WI38 (cell line): ENCODE data around the gene ZDHHC8.

Experiments used
- H3K4me3 ChIP-seq: 2 replicates; pipeline ENCODE4 v1.5.1; 2011; ENCODE audit warnings: low read depth, mild to moderate bottlenecking, control low read depth, low read length
- TF ChIP-seq, protein P1 (sequence below): IDR thresholded peaks from 2 replicates; pipeline ENCODE4 v1.5.1; 2012; ENCODE audit warnings: low read depth, mild to moderate bottlenecking, control low read depth, low read length

The ZDHHC8 gene

DNA sequence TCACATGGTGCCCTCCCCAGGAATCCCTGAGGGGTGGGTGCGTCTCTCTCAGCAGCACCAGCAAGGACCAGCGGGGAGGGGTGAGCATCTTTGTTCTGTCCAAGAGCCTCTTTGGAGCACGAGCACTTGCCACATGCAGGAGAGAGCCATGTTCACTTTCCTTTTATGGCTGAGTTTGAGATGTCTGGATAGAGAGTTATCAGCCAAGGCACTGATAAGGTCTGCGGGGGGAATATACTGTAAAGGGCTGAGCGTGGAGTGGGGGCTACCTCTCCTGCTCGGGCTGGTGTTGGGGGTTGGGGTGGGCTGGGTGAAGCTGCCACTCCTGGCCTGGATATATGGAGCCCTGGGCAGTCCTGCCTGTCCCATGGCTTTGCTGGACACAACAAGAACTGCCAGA is 54.1 kb downstream of the ZDHHC8 start:
- no peak overlapping the region for H3K4me3 ChIP-seq
- TF ChIP-seq, protein P1, sequence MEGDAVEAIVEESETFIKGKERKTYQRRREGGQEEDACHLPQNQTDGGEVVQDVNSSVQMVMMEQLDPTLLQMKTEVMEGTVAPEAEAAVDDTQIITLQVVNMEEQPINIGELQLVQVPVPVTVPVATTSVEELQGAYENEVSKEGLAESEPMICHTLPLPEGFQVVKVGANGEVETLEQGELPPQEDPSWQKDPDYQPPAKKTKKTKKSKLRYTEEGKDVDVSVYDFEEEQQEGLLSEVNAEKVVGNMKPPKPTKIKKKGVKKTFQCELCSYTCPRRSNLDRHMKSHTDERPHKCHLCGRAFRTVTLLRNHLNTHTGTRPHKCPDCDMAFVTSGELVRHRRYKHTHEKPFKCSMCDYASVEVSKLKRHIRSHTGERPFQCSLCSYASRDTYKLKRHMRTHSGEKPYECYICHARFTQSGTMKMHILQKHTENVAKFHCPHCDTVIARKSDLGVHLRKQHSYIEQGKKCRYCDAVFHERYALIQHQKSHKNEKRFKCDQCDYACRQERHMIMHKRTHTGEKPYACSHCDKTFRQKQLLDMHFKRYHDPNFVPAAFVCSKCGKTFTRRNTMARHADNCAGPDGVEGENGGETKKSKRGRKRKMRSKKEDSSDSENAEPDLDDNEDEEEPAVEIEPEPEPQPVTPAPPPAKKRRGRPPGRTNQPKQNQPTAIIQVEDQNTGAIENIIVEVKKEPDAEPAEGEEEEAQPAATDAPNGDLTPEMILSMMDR = no peak

DNA sequence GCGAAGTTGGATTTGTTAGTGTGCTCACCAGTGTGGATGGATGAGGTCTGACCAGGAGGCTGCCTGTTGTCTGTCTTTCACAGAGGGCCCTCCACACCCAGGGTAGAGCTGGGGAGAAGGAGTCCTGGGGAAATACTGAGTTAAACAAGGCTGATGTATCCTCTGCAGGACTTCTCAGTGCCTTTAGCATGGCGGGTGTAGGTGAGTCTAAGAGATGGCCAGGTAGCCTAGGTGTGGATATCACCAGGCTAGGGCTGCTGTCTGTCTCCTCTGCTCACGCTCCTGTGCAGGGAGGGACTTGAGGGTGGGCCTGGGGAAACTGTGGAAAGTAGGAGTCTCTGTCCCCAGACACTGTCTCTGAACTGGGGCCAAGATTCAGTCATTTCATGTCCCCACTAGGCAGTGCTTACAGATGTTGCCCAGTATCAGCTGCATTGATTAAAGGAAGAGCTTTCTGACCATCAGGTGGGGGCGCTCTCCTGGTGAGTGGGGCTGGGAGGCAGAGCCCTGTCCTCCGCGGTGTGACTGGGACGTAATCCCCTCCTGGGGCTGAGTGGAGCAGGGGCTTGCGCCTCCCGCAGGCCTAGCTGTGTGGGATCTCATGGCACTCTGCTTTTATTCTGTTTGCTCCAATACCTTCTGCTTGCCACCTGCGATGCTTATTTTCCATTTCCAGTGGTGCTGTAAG is 54.7 kb downstream of the ZDHHC8 start:
- TF ChIP-seq, protein P1 = no peak
- no peak overlapping the region for H3K4me3 ChIP-seq

DNA sequence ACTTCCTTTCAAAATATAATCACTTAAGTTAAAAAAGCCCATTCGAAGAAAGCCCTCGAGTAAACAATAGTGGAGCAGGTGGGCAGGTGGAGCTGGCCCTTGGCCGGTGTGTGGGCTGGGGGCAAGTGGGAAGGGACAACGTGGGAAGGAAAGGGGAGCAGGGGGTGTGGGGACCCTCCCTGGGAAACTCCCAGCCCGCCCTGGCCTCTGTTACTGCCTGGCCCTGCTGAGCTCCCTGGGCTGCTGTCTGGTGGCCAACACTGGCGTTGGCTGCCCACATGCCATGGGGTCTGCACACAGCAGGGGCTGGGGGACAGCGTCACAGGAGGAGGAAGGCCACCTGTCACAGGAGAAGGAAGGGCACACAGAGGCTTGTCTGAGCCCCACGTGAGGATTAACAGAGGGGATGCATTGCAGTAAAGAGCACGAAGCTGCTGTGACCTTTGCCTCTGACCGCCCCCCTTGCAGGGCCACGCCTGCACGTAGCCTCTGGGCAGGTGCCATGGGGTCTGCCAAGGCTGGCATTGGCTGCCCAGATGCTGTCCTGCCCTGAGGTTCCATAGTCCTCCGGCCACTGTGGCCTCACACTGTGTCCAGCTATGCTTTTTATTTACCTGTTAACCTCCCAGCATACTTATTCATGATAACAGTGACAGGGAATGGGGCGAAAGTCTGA is 55.4 kb downstream of the ZDHHC8 start:
- no peak overlapping the region for H3K4me3 ChIP-seq
- TF ChIP-seq, protein P1 = no peak

DNA sequence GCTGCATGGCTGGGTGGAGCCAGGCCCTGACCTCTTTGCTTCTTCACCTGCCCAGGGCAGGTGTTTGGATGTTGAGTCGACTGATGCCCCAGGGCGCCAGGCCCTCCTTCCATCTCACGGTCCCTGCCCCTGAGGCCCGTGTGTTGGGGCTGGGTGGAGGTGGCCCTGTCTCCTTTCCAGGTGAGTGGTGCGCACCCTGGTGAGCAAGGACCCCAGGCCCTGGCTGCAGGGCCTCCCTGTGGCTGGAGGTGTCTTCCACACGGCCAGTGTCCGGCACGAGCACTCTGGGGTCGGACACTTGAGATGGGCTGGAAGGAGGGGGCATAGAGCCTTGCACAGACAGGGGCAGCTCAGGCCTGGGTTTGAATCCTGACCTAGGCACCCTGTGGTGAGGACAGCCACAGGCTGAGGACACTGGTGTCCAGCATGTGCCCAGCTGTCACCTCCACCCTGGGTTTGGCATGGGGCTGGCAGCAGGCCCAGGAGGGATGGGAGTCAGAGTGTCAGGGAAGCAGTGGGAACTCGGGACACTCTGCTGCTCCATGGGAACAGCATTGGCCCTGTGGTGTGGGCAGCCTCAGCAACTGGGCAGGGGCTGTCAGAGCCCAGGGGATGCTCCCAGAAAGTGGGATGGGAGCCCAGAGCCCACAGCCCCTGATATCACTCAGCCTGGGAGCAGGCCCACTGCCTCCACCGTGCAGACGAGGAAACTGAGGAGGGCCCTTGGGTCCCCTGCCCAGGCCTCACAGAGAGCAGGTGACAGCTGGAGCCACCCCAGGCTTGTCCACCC is 56.4 kb downstream of the ZDHHC8 start:
- TF ChIP-seq, protein P1 = no peak
- no peak overlapping the region for H3K4me3 ChIP-seq

DNA sequence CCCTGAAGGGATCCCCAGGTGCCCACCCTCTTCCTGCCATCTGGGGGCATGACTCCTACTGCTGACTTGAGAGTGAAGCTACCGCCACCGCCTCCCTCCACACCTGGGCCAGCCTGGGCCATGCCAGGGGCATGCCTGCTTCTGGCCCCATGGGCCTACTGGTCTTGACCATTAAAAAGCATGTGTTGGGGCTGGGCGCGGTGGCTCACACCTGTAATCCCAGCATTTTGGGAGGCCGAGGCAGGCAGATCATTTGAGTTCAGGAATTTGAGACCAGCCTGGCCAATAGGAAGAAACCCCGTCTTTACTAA is 56.9 kb downstream of the ZDHHC8 start:
- TF ChIP-seq, protein P1 = no peak
- H3K4me3 ChIP-seq = no peak overlapping the region

DNA sequence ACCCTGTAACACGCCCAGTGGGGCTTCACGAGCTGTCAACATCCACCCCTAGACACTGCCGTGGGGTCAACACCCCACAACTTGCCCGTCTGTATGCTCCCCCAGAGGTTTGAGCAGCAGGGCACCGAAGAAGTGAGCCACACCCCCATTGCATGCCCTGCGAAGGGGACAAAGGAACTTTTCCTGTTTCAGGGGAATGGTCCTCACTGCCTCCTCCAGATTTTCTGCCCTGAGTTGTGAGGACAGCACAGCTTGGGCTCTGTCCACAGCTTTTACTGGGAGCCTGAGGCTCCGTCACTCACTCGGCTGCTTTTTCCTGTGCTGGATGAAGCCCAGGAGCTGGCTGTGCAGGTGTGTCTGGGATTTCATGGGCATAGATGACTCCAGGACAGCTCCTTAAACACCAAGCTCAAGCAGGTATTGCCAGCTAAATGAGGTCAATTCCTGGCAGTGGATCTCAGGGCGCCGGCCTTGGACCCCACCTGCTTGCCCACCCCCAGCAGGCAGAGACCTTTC is 59.5 kb downstream of the ZDHHC8 start:
- TF ChIP-seq, protein P1 = no peak
- no peak overlapping the region for H3K4me3 ChIP-seq

DNA sequence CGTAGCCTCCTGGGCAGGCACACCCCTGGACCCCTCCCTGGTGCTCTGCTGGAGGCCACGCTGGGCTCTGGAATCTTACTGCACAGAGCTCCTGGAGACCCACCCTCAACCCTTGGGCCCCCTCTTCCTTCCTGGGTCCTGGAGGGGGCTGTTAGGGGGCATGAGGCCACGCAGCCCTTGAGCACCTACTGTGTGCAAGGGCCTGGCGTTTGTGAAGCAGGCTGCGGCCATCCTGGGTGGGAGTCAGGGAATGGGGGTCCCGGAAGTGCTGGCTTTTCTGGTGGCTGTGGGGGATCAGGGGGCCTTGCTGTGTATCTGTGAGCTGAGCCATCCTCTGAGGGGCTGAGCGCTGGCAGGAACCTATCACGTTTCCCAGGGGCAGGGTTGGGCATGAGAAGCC is 60.2 kb downstream of the ZDHHC8 start:
- no peak overlapping the region for H3K4me3 ChIP-seq
- TF ChIP-seq, protein P1 = no peak
